OCI-LY7 (cell line): ENCODE data around the gene KCTD19.

Experiments used
- CTCF ChIP-seq: fragments of 200-600 bp; sonication (generic); conservative IDR thresholded peaks from 2 replicates; pipeline ENCODE4 v1.5.1; 2014; ENCODE audit warnings: mild to moderate bottlenecking, antibody characterized with exemption, low read length, moderate library complexity, mixed read lengths
- EZH2phosphoT487 ChIP-seq: fragments of 200-600 bp; sonication (generic); IDR thresholded peaks from 2 replicates; pipeline ENCODE4 v1.6.1; 2018; ENCODE audit warnings: low read depth, borderline replicate concordance, mild to moderate bottlenecking, mixed run types, antibody characterized with exemption, low read length, moderate library complexity, mixed read lengths

DNA sequence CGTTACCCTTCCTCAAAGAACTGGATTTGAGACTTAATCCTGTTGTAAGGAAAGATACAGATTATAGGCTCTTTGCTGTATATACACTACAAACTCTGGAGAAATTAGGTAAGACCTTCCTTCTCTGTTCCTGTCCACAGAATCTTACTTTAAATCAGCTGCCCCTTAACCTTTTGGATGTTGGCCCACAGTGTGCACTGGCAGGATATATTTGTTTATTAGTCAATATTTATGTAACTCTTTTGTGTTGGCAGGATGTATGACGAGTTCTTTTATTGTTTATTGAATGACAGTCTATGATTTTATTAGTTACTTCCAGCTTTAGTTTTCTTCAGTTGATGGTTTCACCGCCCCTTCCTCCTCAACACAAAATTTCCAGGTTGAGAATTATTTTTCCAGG lies 19.8 kb upstream of the KCTD19 start:
- no peak for TF ChIP-seq CTCF
- TF ChIP-seq EZH2phosphoT487: no peak
